AG10803 (cell line): Measurements from ENCODE around the gene TSNAX.

Experiments
- DNase-seq: peaks from one replicate; pipeline ENCODE4 v3.0.0; 2010; ENCODE audit warnings: low read depth
- H3K4me3 ChIP-seq: 2 replicates; pipeline ENCODE4 v1.5.1; 2011; ENCODE audit warnings: mild to moderate bottlenecking, low read length, control low read depth
- CTCF ChIP-seq: conservative IDR thresholded peaks from 2 replicates; pipeline ENCODE4 v1.5.1; 2011; ENCODE audit warnings: mild to moderate bottlenecking, low read length, control low read depth, inconsistent platforms

Gene TSNAX

GRCh38 chr1:231603598-231604275, 75.3 kb downstream of the TSNAX start:
- peak; percentile 74 for TF ChIP-seq CTCF
- DNase-seq = peak; percentile 47
- H3K4me3 ChIP-seq = peak overlapping the region; percentile 62

- no peak for DNase-seq
Observed at GRCh38 chr1:231604276-231604621, 75.8 kb downstream of the TSNAX start.

GRCh38 chr1:231605149-231606100, 77.0 kb downstream of the TSNAX start:
- no peak for DNase-seq
- no peak for TF ChIP-seq CTCF
- H3K4me3 ChIP-seq = no peak overlapping the region

More at GRCh38 chr1:231604276-231604621, 75.8 kb downstream of the TSNAX start:
- no peak for TF ChIP-seq CTCF
- H3K4me3 ChIP-seq = no peak overlapping the region

- peak; percentile 27 for DNase-seq
- no peak for TF ChIP-seq CTCF
- no peak overlapping the region for H3K4me3 ChIP-seq
Observed at GRCh38 chr1:231606712-231607111, 78.2 kb downstream of the TSNAX start.

- no peak for TF ChIP-seq CTCF
- H3K4me3 ChIP-seq = no peak overlapping the region
- no peak for DNase-seq
Observed at GRCh38 chr1:231610388-231610787, 81.9 kb downstream of the TSNAX start.

- DNase-seq = no peak
- TF ChIP-seq CTCF = no peak
- no peak overlapping the region for H3K4me3 ChIP-seq
Observed at GRCh38 chr1:231611111-231611510, 82.6 kb downstream of the TSNAX start.

- no peak for DNase-seq
- TF ChIP-seq CTCF = no peak
- no peak overlapping the region for H3K4me3 ChIP-seq
Observed at GRCh38 chr1:231611851-231612250, 83.4 kb downstream of the TSNAX start.
